Measurements from ENCODE around the gene TMEM250.

The TMEM250 gene

DNA sequence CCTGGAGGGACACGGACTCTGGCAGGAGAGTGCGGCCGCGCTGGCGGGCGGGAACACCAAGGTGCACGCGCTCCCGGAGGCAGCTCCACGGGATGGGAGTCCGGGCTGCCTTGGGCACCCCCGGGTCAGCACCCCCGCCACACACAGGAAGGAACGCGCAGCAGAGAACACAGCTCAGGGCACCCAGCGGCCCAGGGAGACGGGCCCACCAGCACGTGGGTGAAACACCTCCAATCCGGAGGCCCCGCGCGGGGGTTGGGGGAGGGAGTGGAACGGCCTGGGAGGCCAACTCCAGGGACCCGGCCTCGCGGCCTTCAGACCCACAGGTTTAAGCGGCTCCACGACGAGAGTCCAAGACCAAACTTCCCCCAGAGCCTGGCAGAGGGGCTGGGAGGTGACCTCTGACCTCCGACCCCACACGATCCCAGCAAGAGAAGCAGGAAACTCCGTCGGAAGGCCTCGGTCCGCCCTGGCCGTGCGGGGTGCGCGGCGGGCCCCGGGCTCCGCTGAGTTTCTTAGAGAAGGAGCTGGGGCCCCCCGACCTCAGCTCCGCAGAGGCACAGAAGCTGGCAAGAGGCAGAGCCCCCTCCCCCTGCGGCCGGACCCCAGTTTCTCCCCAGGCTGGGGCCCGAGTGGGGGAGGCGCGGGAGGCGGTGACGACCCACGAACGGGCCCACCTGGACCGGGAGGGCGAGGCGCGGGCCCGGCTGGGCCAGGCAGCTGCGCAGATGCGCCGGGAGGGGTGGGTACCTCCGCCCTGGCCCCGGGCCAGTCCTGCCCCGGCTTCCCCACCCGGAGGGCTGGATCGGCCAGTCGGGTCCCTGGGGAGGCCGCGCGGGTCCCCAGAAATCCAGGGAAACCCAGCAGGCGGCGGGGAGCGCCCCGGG is 24.4 kb downstream of the TMEM250 start:
- no peak for DNase-seq

DNA sequence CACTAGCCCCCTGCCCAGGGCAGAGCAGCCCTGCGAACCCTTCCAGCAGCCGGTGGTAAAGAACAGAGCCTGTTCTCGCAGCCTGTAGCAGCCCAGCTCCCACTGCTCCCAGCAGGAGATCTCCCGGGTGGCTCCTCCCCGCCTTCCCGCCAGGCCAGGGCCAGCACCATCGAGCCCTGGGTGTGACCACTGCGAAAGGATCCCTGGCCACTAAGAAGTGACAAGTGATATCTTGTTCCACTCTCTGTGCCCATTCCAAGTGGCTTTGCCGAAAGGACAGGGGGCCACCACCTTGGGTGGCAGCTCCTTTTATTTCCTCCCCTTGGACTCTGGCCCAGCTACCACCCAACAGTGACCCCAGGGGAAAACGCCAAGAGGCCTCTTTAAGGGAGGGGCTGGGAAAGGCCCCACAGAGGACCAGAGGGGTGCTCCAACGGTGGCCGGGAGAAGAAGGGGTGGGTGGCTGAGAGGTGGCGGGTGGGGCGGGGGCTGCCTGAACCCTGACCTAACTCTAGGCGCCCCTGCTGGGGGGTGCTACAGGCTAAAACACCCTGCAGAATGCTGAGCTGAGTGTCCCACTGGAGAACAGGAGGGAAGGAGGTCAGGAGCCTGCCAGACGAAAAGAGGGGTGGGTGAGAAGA is 25.2 kb downstream of the TMEM250 start:
- no peak for DNase-seq

GRCh38 chr9:136092741-136093140 is 25.9 kb downstream of the TMEM250 start:
- no peak for DNase-seq

- DNase-seq, result no peak
These were observed 26.4 kb downstream of the TMEM250 start for GRCh38 chr9:136092353-136092650.

GRCh38 chr9:136091582-136092352 is 26.9 kb downstream of the TMEM250 start:
- no peak for DNase-seq

DNA sequence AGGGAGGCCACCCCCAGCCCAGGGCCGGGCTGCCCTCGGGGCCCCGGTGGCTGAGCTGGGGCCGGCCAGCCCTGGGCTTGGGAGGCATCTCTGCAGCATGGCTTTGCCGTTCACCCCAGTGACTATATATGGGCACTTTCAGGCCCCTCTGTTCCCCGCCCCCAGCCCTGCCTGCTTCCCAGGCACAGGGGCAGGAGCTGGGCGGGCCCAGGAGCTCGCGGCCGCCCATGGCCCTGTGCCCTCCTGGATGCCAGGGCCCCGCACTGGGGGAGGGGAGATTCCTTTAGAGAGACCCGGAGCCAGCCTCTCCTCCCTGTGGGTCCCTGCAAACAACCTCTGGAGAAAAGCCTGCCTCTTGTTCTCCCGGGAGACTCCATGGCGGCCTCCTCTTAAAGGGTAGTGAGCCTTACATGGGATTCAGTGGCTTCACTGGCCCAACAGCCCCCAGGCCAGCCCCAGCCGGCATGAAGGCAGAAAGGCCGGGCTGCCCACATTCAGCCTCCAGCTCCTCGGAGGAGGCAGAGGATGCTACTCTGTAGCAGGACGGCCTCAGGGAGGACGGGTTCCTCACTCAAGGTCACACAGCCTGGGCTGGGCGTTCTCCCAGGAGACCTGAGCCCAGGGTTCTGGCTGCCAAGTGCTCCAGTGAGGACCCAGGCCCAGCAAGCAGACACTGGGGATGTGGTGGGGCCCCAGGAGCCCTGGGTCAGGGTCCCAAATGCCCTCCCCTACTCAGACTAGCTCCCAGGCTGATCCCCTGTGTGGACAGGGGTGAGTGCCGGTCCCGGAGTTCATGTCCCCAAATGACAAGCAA is 27.7 kb downstream of the TMEM250 start:
- DNase-seq, result no peak

- no peak for DNase-seq
These were observed 28.5 kb downstream of the TMEM250 start for GRCh38 chr9:136090056-136090735.

- peak; percentile 9 for DNase-seq
These were observed 29.0 kb downstream of the TMEM250 start for GRCh38 chr9:136089697-136090045.

GRCh38 chr9:136088939-136089696 is 29.6 kb downstream of the TMEM250 start:
- DNase-seq, result no peak

DNA sequence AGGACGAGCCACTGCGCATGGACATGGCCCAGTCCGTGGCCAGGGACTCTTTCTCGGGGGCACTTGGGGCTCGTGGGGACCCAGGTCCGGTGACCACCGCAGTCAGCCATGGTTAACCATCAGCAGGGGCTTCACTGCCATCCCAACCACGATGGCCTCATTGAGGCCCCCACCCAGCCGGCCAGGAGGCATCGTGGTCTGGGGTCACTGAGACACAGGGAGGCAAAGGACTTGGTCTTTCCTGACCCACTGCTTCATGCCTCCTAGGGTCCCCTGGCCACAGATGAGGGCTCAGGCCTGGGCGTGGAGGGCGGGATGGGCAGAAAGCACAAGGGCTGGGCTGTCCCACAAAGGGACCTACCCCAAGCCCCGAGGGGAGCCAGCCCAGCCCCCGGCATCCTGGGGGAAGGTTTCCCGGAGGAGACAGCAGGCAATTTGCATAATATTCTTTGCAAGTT is 30.2 kb downstream of the TMEM250 start:
- no peak for DNase-seq

DNA sequence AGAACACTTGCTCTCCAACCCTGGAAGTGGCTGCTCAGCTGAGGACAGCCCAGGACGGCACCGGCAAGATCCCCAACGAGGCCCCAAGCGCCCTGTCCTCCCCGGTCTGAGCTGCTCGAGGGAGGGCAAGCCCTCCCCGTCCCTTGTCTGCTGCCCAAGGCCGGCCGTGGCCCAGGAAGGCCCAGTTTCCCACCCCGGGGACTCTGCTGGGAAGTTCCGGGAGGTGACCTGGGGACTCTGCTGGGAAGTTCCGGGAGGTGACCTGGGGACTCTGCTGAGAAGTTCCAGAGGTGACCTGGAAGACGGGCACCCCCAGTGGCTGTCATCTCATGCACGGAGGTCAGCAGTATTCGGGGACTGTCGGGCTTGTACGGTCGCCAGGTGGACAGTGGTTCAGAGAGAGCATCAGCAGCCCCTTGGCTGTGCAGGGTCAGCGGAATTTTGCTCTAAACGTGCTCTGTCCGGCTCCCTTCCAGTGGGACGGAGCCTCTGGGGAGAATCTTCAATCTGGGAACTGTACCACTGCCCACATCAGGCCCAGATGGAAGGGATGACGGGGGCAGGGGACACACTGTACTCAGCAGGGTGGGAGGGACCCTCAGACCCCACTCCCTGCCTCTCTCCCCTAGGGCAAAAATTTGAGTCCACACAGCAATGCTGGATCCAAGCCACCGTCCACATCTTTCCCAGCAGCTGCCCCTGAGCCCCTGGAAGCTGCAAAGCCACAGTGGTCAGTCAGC is 30.8 kb downstream of the TMEM250 start:
- DNase-seq, result no peak

GRCh38 chr9:136086951-136087740 is 31.5 kb downstream of the TMEM250 start:
- DNase-seq, result no peak

DNA sequence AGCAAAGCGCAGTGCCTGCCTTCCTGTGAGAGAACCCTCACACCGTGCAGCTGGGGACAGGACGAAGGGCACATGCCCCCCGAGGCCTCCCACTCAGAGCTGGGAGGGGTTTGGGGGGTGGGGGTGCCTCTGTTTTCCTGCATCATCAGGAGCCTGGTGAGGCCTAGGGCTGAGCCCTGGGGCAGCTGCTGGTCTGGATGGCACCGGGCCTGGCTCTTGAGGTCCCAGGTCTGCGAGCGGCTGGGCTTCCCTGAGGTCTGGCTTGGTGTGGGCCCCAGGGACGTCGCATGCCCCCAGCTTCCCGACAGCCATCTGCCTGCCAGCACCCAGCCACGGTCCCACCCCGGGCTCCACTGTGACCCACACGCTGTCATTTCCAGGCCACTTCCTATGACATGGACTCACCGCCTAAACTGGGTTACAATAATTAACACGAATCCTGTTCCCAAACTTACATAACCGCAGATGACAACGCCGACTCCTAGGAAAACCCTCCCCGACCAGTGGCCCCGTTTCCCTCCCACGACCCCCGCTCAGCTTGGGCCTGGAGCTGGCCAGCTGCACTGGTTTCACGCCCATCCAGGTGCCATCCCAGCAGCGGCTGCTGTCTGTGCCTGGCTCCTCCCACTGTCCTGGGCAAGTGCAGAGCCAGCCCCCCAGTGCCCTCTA is 32.3 kb downstream of the TMEM250 start:
- DNase-seq, result no peak

DNA sequence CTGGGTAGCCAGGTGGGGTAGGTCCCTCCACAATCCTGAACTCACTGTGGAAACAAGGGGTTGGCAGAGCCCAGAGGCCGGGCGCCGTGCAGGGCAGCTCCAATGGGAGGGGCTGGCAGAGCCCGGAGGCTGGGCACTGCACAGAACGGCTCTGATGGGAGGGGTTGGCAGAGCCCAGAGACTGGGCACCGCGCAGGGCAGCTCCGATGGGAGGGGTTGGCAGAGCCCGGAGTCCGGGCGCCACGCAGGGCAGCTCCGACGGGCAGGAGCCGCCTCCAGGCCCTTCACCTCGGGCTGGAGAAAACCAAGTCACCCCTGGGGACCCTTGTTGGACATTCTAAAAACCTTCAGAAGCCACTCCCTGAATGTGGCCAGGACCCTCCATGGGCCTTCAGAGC is 32.9 kb downstream of the TMEM250 start:
- no peak for DNase-seq

DNA sequence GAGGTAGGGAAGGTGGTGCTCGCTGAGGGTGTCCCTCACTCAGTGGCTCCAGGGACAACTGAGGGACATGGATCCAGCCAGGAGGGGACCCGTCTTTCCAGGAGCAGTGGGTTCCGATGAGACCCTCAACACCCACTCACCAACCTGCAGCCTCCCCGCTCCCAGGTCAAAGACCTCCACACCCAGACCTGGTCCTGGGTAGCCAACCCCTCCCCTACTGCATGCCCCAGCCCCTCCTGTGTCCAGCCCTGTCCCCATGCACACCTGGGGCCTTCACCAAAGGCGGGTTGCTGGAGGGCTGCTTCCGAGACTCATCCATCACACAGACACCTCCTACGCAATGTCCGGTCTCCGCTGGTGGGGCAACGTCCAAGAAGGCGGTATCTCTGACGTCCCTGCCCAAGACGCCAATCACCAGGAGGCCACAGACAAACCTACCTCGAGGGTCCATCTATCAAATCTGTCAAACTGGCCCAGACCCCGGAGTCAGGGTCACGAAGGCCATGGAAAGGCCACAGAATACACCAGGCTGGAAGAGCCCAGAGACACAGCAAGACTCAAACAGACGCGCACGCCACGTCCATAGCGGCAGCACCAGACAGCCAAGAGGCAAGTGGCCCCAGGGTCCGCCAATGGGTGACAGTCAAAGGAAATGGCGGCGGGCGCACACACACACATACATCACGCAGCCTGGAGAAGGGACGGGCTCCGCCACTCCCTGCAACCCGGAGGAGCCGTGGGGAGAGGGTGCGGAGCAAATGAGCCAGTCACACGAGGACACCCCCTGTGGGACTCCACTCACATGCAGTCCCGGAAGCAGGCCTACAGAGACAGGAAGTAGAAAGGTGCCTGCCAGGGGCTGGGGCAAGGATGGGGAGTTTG is 34.4 kb downstream of the TMEM250 start:
- DNase-seq, result no peak

DNA sequence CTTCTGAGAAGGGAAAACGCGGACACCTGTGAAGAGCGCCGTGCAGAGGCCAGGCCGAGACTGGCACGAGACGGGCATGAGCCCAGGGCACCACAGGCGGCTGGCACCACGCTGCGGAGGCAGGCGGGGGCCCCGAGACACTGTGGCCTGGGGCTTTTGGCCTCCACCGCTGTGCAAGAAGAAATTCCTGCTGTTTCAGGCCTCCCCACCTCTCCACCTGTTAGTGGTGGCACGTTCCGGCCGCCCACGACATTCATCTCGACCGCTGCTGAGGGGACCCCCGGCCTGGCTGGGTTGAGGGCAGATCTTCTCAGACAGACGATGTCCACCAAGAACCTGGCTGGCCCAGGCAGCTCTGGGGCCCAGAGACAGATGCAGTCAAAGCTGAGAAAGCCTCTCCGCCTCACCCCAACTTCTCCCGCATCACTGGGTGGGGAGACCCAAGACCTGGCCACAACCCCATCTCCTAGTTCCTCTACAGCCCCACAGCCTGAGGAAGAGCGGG is 35.1 kb downstream of the TMEM250 start:
- no peak for DNase-seq

DNA sequence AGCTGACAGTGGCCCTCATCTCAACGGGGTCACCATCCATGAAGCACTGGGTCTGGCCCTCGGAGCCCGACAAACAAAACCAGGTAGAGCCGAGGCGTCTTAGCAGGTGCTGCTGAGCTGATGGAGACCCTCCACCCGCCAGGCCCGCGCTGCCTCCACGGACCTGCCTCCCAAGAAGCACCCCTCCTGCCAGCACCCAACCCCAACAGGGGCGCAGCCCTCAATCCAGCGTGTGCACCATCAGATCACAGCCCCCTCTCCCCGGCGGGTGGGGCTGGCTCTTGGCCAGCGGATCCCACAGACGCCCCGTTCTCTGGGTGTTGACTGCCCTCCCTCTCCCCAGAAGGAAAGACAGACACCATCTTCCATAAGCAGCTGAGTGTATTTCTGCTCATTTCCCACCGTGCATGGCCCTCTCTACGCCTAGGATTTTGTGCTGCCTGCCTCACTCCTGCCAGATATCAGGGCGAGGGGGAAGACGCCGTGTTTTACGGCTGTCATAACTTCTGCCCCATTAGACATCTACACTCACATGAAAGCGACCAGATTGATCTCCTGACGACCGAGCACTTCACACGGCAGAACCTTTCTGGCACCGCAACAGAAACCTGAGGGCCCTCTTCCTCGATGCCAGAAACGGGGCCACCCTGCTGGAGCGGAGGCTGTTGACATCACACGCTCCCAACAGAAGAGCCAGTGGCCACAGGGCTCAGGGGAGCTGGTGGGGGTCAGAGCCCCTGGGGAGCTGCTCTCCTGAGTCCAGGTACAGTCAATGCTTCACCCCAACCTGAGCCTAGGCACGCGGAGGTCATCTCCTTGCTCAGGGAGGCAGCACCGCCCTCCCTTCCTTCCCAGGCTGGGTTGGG is 35.9 kb downstream of the TMEM250 start:
- no peak for DNase-seq
